Ovary (tissue), 9 donors: ENCODE measurements around the gene TMEM115. TPM values are rescaled to one million over a fixed set of nuclear protein-coding genes. Genes with fewer than 3 reads are reported as not detected.

Experiments used
- DNase-seq, 5 donors: peaks; one replicate each; pipeline ENCODE4 v3.0.0-alpha.2; 2019 to 2020
- H3K27ac ChIP-seq, 2 donors: fragments of 200-600 bp; one replicate each; pipeline versions ENCODE4 v1.5.1 to v1.8.0; 2019 to 2022
- H3K27me3 ChIP-seq: fragments of 200-600 bp; one replicate; pipeline ENCODE4 v1.8.0; 2022
- H3K36me3 ChIP-seq: fragments of 200-600 bp; sonication (generic); one replicate; pipeline ENCODE4 v1.5.1; 2019
- H3K4me1 ChIP-seq: one replicate; pipeline ENCODE4 v1.8.1; 2013; ENCODE audit warnings: mild to moderate bottlenecking, moderate library complexity; ENCODE audit not compliant: insufficient read depth
- H3K4me3 ChIP-seq: fragments of 200-600 bp; sonication (generic); one replicate; pipeline ENCODE4 v1.5.1; 2017
- H3K9me3 ChIP-seq, 2 donors: fragments of 200-600 bp in 1 of 2; sonication (generic) in 1 of 2; one replicate each; pipeline versions ENCODE4 v1.5.1 to v1.8.1; 2013 to 2019; ENCODE audit warnings: mild to moderate bottlenecking in 1 of 2, moderate library complexity in 1 of 2
- EP300 ChIP-seq: sonication (generic); formaldehyde crosslinking; IDR thresholded peaks from one replicate; pipeline ENCODE4 v1.6.1; 2017; ENCODE audit warnings: antibody characterized with exemption
- POLR2A ChIP-seq: fragments of 450-650 bp; IDR thresholded peaks from one replicate; pipeline ENCODE4 v1.6.1; 2017; ENCODE audit warnings: antibody characterized with exemption, mild to moderate bottlenecking, moderate library complexity
- WGBS, 3 donors: extraction: QIAGEN DNeasy Blood & Tissue Kit in 1 of 3; methylation state at CpG; one replicate each; pipeline versions ENCODE4 v1.1.5 to v1.1.7; 2013 to 2017; 5-methylcytosine and 5-hydroxymethylcytosine counted together
- intact Hi-C, 4 donors: fragments of 100-400 bp; cut with DNase I; formaldehyde crosslinking; loops; one replicate each; pipeline versions ENCODE4 v1.11.0 to v1.15.1; 2022 to 2023
- polyA plus RNA-seq, 2 donors: library from polyadenylated mRNA; stranded (reverse); fragments of 200-250 nt in 1 of 2; fragments of 350-450 nt in 1 of 2; fragmentation: Illumina TruSeq in 1 of 2; extraction: RNeasy Lipid Tissue Mini Kit (QIAGEN cat#74804) in 1 of 2; gene quantifications; one replicate each; pipeline ENCODE4 v1.2.3, GENCODE V29; 2013 to 2014
- total RNA-seq, 7 donors: library from RNA; depleted of rRNA in 2 of 7; stranded (reverse); fragments of >200 nt in 2 of 7; fragmentation: NEBNext Ultra II Directional in 3 of 7; extraction: Animal tissue kit (Norgen Biotek cat#: 25700) in 3 of 7; gene quantifications; one replicate each; pipeline versions ENCODE4 v1.1.0 to v1.2.4, GENCODE V29; 2016 to 2023
- TF ChIP-seq, protein P1 (sequence below), 3 donors: fragments of 450-650 bp in 2 of 3; fragments of 200-600 bp in 1 of 3; IDR thresholded peaks; one replicate each; pipeline versions ENCODE4 v1.5.1 to v1.8.0; 2016 to 2022; ENCODE audit warnings: antibody characterized with exemption in 3 of 3, mild to moderate bottlenecking in 1 of 3
- donor health status: DM: no; HTN: no; CAD: no; lungs with moderate emphysema.
- donor health status: DM: no; HTN: no; CAD: no.
- donor health status: Bipolar disorder and iron deficiency.
- donor health status: DM: yes; HTN: yes; CAD: no.
- donor health status: DM: no; HTN: no; CAD: no.
- donor health status: DM: yes; HTN: yes; CAD: no.

TMEM115 gene
- total and polyA plus RNA-seq, 9 donors: 8.5 to 58.4 (median 36.9) TPM

GRCh38 chr3:50342813-50343633 lies 16.3 kb downstream of the TMEM115 start:
- TF ChIP-seq POLR2A (no peak), EP300 (no peak)
- TF ChIP-seq, protein P1, sequence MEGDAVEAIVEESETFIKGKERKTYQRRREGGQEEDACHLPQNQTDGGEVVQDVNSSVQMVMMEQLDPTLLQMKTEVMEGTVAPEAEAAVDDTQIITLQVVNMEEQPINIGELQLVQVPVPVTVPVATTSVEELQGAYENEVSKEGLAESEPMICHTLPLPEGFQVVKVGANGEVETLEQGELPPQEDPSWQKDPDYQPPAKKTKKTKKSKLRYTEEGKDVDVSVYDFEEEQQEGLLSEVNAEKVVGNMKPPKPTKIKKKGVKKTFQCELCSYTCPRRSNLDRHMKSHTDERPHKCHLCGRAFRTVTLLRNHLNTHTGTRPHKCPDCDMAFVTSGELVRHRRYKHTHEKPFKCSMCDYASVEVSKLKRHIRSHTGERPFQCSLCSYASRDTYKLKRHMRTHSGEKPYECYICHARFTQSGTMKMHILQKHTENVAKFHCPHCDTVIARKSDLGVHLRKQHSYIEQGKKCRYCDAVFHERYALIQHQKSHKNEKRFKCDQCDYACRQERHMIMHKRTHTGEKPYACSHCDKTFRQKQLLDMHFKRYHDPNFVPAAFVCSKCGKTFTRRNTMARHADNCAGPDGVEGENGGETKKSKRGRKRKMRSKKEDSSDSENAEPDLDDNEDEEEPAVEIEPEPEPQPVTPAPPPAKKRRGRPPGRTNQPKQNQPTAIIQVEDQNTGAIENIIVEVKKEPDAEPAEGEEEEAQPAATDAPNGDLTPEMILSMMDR (IDR thresholded peaks at IDR 0.05): no peak
- intact Hi-C loops: no loop called here
- WGBS, 3 donors: 82 to 87% (median 83%) methylated on average over 12 to 13 of the region's 13 CpGs

DNA sequence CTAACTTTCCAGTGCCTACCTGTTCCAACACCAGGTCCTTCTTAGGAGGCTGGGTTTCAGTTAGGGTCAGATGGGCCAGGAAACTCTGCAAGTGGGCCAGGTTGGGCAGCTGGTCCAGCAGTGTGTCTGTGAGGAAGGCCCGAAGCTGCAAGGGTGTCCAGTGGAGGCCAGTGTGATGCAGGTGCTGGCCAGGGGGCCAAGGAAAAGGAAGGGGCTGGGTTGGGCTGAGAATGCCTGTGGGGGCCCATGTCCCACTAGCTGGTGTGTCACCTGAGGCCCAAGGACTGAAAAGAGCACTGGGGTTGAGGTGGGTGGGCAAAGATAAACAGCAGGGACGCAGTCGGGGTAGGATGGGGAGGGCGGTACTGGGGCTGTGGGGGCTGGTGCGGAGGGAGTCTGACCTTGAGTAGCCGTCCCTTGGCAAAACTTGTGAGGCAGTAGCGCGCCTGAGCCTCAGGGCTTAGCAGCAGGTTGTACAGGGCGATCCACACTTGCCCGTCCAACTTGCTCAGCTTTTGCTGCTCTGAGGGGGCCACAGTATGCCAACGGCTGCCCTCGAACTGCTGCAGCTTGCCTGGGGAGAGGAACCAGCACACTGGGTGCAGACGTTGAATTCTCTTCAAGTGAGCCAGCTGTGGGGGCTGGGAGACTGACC lies 17.2 kb downstream of the TMEM115 start:
- intact Hi-C loops: no loop called here
- no peaks in the 10 kb centered on the region for H3K9me3 ChIP-seq
- TF ChIP-seq, protein P1 (IDR thresholded peaks at IDR 0.05): no peak
- TF ChIP-seq POLR2A (no peak), EP300 (no peak)
- 81 to 85% (median 82%) methylated on average over 13 of the region's 13 CpGs for WGBS, 3 donors
- H3K27ac ChIP-seq: no peak overlapping the region
- H3K27me3 ChIP-seq: no peaks in the 10 kb centered on the region
- DNase-seq: peak in 1 of 5 donors; percentile 36
- no peak overlapping the region for H3K4me3 ChIP-seq
- no peaks in the 10 kb centered on the region for H3K36me3 ChIP-seq
- H3K4me1 ChIP-seq: peaks cover 17% of the 10 kb centered on the region

More at GRCh38 chr3:50342813-50343633, 16.3 kb downstream of the TMEM115 start:
- H3K36me3 ChIP-seq: no peaks in the 10 kb centered on the region
- peaks cover 17% of the 10 kb centered on the region for H3K4me1 ChIP-seq
- no peak overlapping the region for H3K4me3 ChIP-seq
- no peak overlapping the region for H3K27ac ChIP-seq
- no peaks in the 10 kb centered on the region for H3K27me3 ChIP-seq
- no peaks in the 10 kb centered on the region for H3K9me3 ChIP-seq
- DNase-seq: peak in 1 of 5 donors; percentile 33

DNA sequence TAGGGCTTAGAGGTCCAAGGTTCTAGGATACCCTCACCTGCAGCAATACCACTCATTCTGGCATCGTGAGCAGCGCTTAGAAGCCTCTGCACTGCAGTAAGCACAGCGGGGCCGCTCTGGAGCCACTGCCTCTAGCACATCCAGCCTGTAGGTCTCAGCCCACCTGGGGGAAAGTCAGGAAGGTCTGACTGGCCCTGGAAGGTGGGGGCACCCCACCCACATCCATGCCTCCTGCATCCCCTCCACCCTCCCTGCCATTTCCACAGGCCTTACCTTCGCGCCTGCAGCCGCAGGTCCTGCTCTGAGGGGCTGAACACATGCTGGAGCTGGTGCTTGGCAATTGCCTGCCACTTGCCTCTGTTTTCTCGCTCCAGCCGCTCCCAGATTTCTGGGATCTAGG lies 17.8 kb downstream of the TMEM115 start:
- no peaks in the 10 kb centered on the region for H3K9me3 ChIP-seq
- 93 to 95% (median 94%) methylated on average over 9 of the region's 9 CpGs for WGBS, 3 donors
- H3K27me3 ChIP-seq: no peaks in the 10 kb centered on the region
- no peak overlapping the region for H3K27ac ChIP-seq
- no peaks in the 10 kb centered on the region for H3K36me3 ChIP-seq
- DNase-seq: peak in 2 of 5 donors; percentile 40 to 42
- no peak overlapping the region for H3K4me3 ChIP-seq
- TF ChIP-seq, protein P1 (IDR thresholded peaks at IDR 0.05): no peak
- TF ChIP-seq EP300: no peak
- TF ChIP-seq POLR2A: no peak
- intact Hi-C loops: no loop called here
- peaks cover 17% of the 10 kb centered on the region for H3K4me1 ChIP-seq

- WGBS, 3 donors: 2 to 4% (median 2%) methylated on average over 62 to 85 of the region's 85 CpGs
- Histone ChIP-seq H3K27ac (peak within 1 kb of the TSS; percentile 21 to 47), H3K27me3 (no peaks in the 10 kb centered on the region), H3K9me3 (no peaks in the 10 kb centered on the region), H3K36me3 (no peaks in the 10 kb centered on the region), H3K4me3 (peak within 1 kb of the TSS; percentile 56), H3K4me1 (peaks cover 18% of the 10 kb centered on the region)
- DNase-seq: peak in 4 of 5 donors; percentile 68 to 75 (median 70)
- TF ChIP-seq POLR2A (peak; percentile 53), EP300 (no peak)
- intact Hi-C loops: no loop called here
Measured at GRCh38 chr3:50340448-50341329, 18.6 kb downstream of the TMEM115 start, which contains the start of gene RASSF1. Gene RASSF1 (minus strand): TSS chr3:50340836. CDS start chr3:50340805, 31 bp downstream.
